PC-3 (cell line): Measurements from ENCODE around the gene ZNF710. TPM values are rescaled to one million over a fixed set of nuclear protein-coding genes. Genes with fewer than 3 reads are reported as not detected.

Experiments used
- ATAC-seq: fragments of 200-7000 bp; cut with Tn5 transposase; 2 replicates; pipeline ENCODE4 v1.9.1; 2020; ENCODE audit warnings: mild to moderate bottlenecking, moderate library complexity
- BruUV-seq: library from RNA; stranded (reverse); fragments of 400-500 nt; replicated peaks from 2 replicates; lab custom pipeline; 2021; lab: Mats Ljungman, UMichigan
- CTCF ChIA-PET: fragments of 300-600 bp; sonication (Branson Sonifier 250); formaldehyde crosslinking; loops from one replicate; lab custom pipeline; 2022; ENCODE audit warnings: antibody characterized with exemption; lab: Charles Lee
- POLR2A ChIA-PET: fragments of 300-600 bp; sonication (Branson Sonifier 250); formaldehyde crosslinking; loops from one replicate; lab custom pipeline; 2022; ENCODE audit warnings: antibody characterized with exemption; ENCODE audit not compliant: unreplicated experiment; lab: Charles Lee
- DNase-seq: peaks from one replicate; pipeline ENCODE4 v3.0.0-alpha.2; 2015
- H2AFZ ChIP-seq: fragments of 300-600 bp; sonication (generic); 2 replicates; pipeline ENCODE4 v1.6.0; 2016; ENCODE audit warnings: antibody characterized with exemption, low read length
- H3F3A ChIP-seq: fragments of 300-600 bp; sonication (generic); one replicate; pipeline ENCODE4 v1.6.0; 2017; ENCODE audit warnings: antibody characterized with exemption, low read length, control low read depth, mild to moderate bottlenecking; ENCODE audit not compliant: unreplicated experiment
- H3K27ac ChIP-seq: fragments of 300-600 bp; sonication (generic); 2 replicates; pipeline ENCODE4 v1.5.1; 2016; ENCODE audit warnings: mild to moderate bottlenecking, low read length
- H3K27me3 ChIP-seq: fragments of 300-600 bp; sonication (generic); 2 replicates; pipeline ENCODE4 v1.6.1; 2016; ENCODE audit warnings: low read length, mixed read lengths
- H3K36me3 ChIP-seq: fragments of 300-600 bp; sonication (generic); 2 replicates; pipeline ENCODE4 v1.6.1; 2016; ENCODE audit warnings: low read depth, mixed run types, low read length, mixed read lengths
- H3K4me1 ChIP-seq: fragments of 300-600 bp; sonication (generic); 2 replicates; pipeline ENCODE4 v1.5.1; 2016; ENCODE audit warnings: low read length; ENCODE audit not compliant: insufficient read depth
- H3K4me2 ChIP-seq: fragments of 300-600 bp; sonication (generic); 2 replicates; pipeline ENCODE4 v1.6.0; 2016; ENCODE audit warnings: low read length
- H3K4me3 ChIP-seq: fragments of 300-600 bp; sonication (generic); 2 replicates; pipeline ENCODE4 v1.5.1; 2016; ENCODE audit warnings: mild to moderate bottlenecking, low read length, mixed read lengths
- H3K79me2 ChIP-seq: fragments of 300-600 bp; sonication (generic); 2 replicates; pipeline ENCODE4 v1.6.1; 2017; ENCODE audit warnings: low read length, mixed read lengths
- H3K9ac ChIP-seq: fragments of 300-600 bp; sonication (generic); 2 replicates; pipeline ENCODE4 v1.6.0; 2016; ENCODE audit warnings: mild to moderate bottlenecking, low read length
- H3K9me2 ChIP-seq: fragments of 300-600 bp; sonication (generic); replicated peaks from 2 replicates; pipeline ENCODE4 v1.6.1; 2016; ENCODE audit warnings: mixed run types, low read length, mixed read lengths
- H3K9me3 ChIP-seq: fragments of 300-600 bp; sonication (generic); 2 replicates; pipeline ENCODE4 v1.6.1; 2016; ENCODE audit warnings: low read length, mixed read lengths
- H4K20me1 ChIP-seq: fragments of 300-600 bp; sonication (generic); 2 replicates; pipeline ENCODE4 v1.6.1; 2016; ENCODE audit warnings: low read length, mixed read lengths
- CTCF ChIP-seq: fragments of 300-600 bp; sonication (generic); conservative IDR thresholded peaks from 2 replicates; pipeline ENCODE4 v1.5.1; 2017; ENCODE audit warnings: antibody characterized with exemption, low read depth, mild to moderate bottlenecking, low read length
- EZH2 ChIP-seq: fragments of 300-600 bp; sonication (generic); IDR thresholded peaks from one replicate; pipeline ENCODE4 v1.6.1; 2017; ENCODE audit warnings: antibody characterized with exemption, mild to moderate bottlenecking, low read length; ENCODE audit not compliant: unreplicated experiment
- EZH2phosphoT487 ChIP-seq: fragments of 300-600 bp; sonication (generic); IDR thresholded peaks from 2 replicates; pipeline ENCODE4 v1.6.1; 2018; ENCODE audit warnings: mild to moderate bottlenecking, antibody characterized with exemption, low read length, borderline replicate concordance
- intact Hi-C: fragments of 100-400 bp; cut with micrococcal nuclease; formaldehyde crosslinking; loops from 2 replicates; pipeline ENCODE4 v1.9.0; 2023
- total RNA-seq: library from RNA; depleted of rRNA; stranded (reverse); fragments of >200 nt; gene quantifications from 2 replicates; pipeline ENCODE4 v1.2.3, GENCODE V29; 2014

Gene ZNF710
- total RNA-seq, 1 experiment from 2014 or later: 12.9 TPM

DNA sequence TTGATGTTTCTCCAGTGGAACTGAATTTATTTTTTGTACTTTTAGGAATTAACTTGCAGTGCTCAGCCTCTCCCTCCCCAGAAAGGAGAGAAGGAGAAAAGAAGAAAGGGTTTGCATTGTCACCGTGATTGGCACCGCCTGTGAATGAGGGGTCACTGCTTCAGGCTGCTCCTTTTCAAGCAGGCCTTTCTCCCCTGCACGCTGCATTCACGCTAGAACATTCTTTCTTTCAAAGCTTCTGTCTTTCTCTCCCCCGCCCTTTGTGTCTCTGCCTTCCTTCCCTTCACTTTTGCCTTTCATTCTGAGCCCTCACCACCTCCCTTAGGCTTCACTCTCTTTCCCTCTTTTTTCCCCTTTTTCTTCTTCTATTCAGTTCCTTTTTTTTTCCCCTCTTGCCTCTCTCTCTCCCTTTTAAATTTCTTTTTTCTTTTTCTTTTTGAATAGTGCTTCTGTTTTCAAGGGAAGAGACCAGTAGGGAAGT, 42.4 kb downstream of the ZNF710 start:
- DNase-seq: no peak
- no TSS peak for BruUV-seq
- intact Hi-C loops: no loop called here

GRCh38 chr15:90044191-90044590, 43.1 kb downstream of the ZNF710 start:
- CTCF ChIA-PET: no interaction called here
- Histone ChIP-seq H3F3A (no peaks in the 10 kb centered on the region), H3K27ac (no peak overlapping the region), H3K4me1 (peaks cover 13% of the 10 kb centered on the region), H3K4me2 (no peak overlapping the region), H3K9ac (no peak overlapping the region), H3K9me3 (no peaks in the 10 kb centered on the region), H4K20me1 (no peaks in the 10 kb centered on the region), H3K79me2 (no peaks in the 10 kb centered on the region), H3K36me3 (no peaks in the 10 kb centered on the region), H3K9me2 (no peaks in the 10 kb centered on the region), H3K4me3 (no peak overlapping the region), H3K27me3 (no peaks in the 10 kb centered on the region), H2AFZ (no peak overlapping the region)
- no peak for TF ChIP-seq EZH2phosphoT487
- no peak for TF ChIP-seq CTCF
- no peak for TF ChIP-seq EZH2
- POLR2A ChIA-PET: no interaction called here
- BruUV-seq: no TSS peak
- intact Hi-C loops: no loop called here
- ATAC-seq (no peak), DNase-seq (no peak)

More for the DNA sequence above, 42.4 kb downstream of the ZNF710 start:
- Histone ChIP-seq H3K27me3 (no peaks in the 10 kb centered on the region), H3K27ac (no peak overlapping the region), H3K4me3 (no peak overlapping the region), H3K9me2 (no peaks in the 10 kb centered on the region), H3K4me1 (peaks cover 13% of the 10 kb centered on the region), H4K20me1 (no peaks in the 10 kb centered on the region), H3K9me3 (no peaks in the 10 kb centered on the region), H3K9ac (no peak overlapping the region), H3F3A (no peaks in the 10 kb centered on the region), H3K4me2 (no peak overlapping the region), H3K36me3 (no peaks in the 10 kb centered on the region), H3K79me2 (no peaks in the 10 kb centered on the region), H2AFZ (no peak overlapping the region)
- TF ChIP-seq CTCF (no peak), EZH2phosphoT487 (no peak), EZH2 (no peak)
- ChIA-PET CTCF (no interaction called here), POLR2A (no interaction called here)
- no peak for ATAC-seq

DNA sequence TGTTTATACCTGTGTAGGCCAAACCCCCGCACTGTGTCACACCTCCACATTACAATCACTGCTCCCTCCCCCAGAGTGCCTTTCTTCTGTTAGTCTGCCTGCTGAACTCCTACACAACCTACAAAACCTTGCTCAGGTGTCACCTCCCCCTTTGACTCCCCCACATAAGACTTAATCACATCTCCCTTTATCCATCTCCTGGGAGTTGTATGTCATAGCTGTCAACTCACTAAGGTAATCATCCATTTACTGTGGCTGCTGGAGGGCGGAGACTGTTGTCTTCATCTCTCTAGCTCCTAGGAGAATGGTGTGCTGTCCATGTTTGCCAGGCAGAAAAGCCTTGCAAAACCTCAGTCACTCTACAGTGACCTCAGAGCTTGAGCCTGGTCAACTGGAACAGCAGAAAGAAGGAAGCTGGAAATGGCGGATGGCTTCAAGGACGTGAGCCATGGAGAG, 43.8 kb downstream of the ZNF710 start:
- Histone ChIP-seq H3K4me2 (no peak overlapping the region), H3F3A (no peaks in the 10 kb centered on the region), H3K9me3 (no peaks in the 10 kb centered on the region), H3K27ac (no peak overlapping the region), H3K4me1 (peaks cover 13% of the 10 kb centered on the region), H3K9me2 (no peaks in the 10 kb centered on the region), H4K20me1 (no peaks in the 10 kb centered on the region), H3K4me3 (no peak overlapping the region), H3K79me2 (no peaks in the 10 kb centered on the region), H3K27me3 (no peaks in the 10 kb centered on the region), H3K9ac (no peak overlapping the region), H3K36me3 (no peaks in the 10 kb centered on the region), H2AFZ (no peak overlapping the region)
- ATAC-seq: no peak
- ChIA-PET POLR2A (no interaction called here), CTCF (no interaction called here)
- intact Hi-C loops: no loop called here
- BruUV-seq: no TSS peak
- TF ChIP-seq EZH2 (no peak), CTCF (no peak), EZH2phosphoT487 (no peak)
- DNase-seq: no peak
